Endometrium (tissue), 2 donors: ENCODE results near the gene TSHR.

Source experiments
- FAIRE-seq: peaks from 2 replicates; lab custom pipeline; 2012; peaks lifted over from hg19 to GRCh38; lab: Jason Lieb, UNC
- donor health status: control.
- donor health status: control.

Gene TSHR

GRCh38 chr14:81138429-81138828 lies 183.0 kb downstream of the TSHR start:
- FAIRE-seq, result no peak

- no peak for FAIRE-seq
Observed at GRCh38 chr14:81141426-81141825, 186.0 kb downstream of the TSHR start.

GRCh38 chr14:81143793-81144192 lies 188.4 kb downstream of the TSHR start:
- no peak for FAIRE-seq

GRCh38 chr14:81144824-81145603 lies 189.6 kb downstream of the TSHR start:
- peak; percentile 70 for FAIRE-seq

- no peak for FAIRE-seq
Observed at GRCh38 chr14:81147140-81147897, 191.9 kb downstream of the TSHR start.

GRCh38 chr14:81148635-81149034 lies 193.2 kb downstream of the TSHR start:
- FAIRE-seq, result no peak

- FAIRE-seq, result no peak
Observed at GRCh38 chr14:81153187-81153586, 197.8 kb downstream of the TSHR start.

- FAIRE-seq, result no peak
Observed at GRCh38 chr14:81157431-81157830, 202.0 kb downstream of the TSHR start.

- no peak for FAIRE-seq
Observed at GRCh38 chr14:81161088-81161487, 205.7 kb downstream of the TSHR start.

GRCh38 chr14:81161749-81162148 lies 206.3 kb downstream of the TSHR start:
- FAIRE-seq, result no peak

GRCh38 chr14:81162941-81163340 lies 207.5 kb downstream of the TSHR start:
- FAIRE-seq, result no peak

GRCh38 chr14:81164167-81164774 lies 208.8 kb downstream of the TSHR start:
- no peak for FAIRE-seq

GRCh38 chr14:81165188-81165587 lies 209.8 kb downstream of the TSHR start:
- FAIRE-seq, result no peak

GRCh38 chr14:81166121-81166520 lies 210.7 kb downstream of the TSHR start:
- FAIRE-seq, result no peak

GRCh38 chr14:81169267-81169666 lies 213.8 kb downstream of the TSHR start:
- FAIRE-seq, result no peak

GRCh38 chr14:81169711-81170103 lies 214.3 kb downstream of the TSHR start:
- FAIRE-seq, result no peak

GRCh38 chr14:81170104-81170828 lies 214.8 kb downstream of the TSHR start:
- FAIRE-seq, result no peak

GRCh38 chr14:81170829-81171195 lies 215.4 kb downstream of the TSHR start:
- FAIRE-seq, result no peak

- no peak for FAIRE-seq
Observed at GRCh38 chr14:81172353-81172752, 216.9 kb downstream of the TSHR start.

GRCh38 chr14:81172881-81173280 lies 217.5 kb downstream of the TSHR start:
- FAIRE-seq, result no peak

- no peak for FAIRE-seq
Observed at GRCh38 chr14:81176241-81176640, 220.8 kb downstream of the TSHR start.

GRCh38 chr14:81177225-81177624 lies 221.8 kb downstream of the TSHR start:
- FAIRE-seq, result no peak

GRCh38 chr14:81178063-81178462 lies 222.6 kb downstream of the TSHR start:
- no peak for FAIRE-seq
